HG02610 (cell line): ENCODE measurements around the gene CYB561.
A peak's percentile ranks its signal among the peaks of the same experiment; 100 is the strongest.

ENCODE experiments used
- ATAC-seq: cut with Tn5 transposase; IDR thresholded peaks from one replicate; pipeline ENCODE4 v1.9.1; 2021; ENCODE audit warnings: mild to moderate bottlenecking, moderate library complexity; ENCODE audit not compliant: unreplicated experiment

The CYB561 gene

DNA sequence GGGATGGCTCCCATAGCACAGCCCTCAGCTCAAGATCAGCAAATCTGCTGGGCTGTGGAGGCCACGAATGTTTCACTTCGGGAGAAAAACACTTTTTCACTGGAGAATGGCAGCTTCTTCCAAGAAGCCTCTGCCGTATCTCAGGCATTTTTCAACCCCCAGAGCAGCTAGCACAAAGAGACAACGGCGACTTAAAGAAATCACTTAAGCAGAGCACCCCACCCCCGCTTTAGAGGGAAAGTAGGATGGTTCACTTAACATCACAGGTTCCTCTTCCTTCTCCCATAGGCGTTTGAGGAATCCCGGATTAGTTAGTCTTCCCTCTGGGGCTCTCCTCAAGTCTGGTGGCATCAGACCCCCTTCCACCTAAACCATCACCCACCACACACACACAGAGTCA lies 27.6 kb downstream of the CYB561 start:
- ATAC-seq: no peak

DNA sequence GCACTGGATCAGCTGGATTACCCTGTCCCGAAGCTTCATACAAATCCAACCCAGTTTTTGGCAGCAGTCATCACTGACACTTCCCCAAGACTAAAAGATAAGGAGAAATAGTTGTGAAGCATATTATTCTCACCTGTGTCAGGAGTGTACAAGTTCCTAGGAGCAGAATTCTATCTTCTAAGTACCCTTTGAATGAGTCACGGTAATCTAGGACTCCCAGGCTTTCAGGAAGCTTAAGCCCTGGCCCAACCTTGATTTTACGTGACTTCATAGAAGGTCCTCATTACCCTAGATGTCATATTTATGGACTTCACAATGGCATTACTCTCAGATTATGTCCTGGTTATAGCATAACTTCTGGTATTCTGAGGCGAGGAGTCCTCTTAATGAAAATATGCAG lies 31.9 kb downstream of the CYB561 start:
- no peak for ATAC-seq

GRCh38 chr17:63413128-63413527 lies 33.0 kb downstream of the CYB561 start:
- ATAC-seq: no peak

DNA sequence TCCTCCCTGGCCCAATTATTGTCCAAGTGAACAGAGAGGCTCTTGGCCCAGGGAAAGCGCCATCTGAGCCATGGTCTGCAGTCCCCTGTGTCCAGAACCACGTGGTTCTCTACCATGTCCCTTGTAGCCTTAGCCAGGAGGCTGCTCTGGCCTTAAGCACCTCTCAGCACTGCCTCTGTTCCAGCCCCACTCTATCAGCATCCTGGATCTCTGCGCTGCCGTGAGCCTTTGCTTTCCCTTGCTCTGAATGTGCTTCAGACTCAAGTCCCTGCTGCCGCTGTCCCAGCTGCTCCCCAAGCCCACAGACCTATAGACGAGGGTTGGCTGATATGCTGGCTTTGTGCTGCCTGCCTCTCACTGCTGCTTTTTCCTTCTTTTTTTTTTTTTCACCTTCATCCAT lies 33.9 kb downstream of the CYB561 start:
- ATAC-seq: no peak

DNA sequence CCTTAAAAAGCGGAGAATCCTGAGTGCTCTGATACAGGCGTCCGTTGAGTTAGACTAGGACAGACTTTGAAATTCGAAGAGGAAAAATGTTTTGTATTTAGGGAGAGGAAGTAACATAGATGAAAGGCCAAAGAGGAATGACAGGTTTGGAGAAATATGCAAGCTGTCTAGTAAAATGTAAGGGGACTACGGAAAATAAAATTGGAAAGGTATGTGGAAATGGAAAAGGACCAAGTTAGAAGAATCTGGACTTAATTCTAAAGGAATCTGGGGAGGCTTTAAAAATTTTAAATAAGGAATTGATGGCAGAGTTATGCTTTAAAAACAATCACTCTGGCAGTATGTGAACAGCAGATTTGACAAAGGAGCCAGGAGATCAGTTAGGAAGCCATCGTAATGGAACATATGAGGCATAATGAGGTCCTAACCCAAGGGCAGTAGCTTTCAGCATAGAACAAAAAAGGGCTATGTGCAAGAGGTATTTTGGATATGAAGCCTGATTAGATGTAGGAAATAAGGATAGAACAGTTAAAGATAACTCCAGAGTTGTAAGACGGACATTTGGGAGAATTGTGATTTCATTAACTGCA lies 38.3 kb downstream of the CYB561 start:
- no peak for ATAC-seq

GRCh38 chr17:63406689-63407330 lies 39.3 kb downstream of the CYB561 start:
- ATAC-seq: peak; percentile 58

DNA sequence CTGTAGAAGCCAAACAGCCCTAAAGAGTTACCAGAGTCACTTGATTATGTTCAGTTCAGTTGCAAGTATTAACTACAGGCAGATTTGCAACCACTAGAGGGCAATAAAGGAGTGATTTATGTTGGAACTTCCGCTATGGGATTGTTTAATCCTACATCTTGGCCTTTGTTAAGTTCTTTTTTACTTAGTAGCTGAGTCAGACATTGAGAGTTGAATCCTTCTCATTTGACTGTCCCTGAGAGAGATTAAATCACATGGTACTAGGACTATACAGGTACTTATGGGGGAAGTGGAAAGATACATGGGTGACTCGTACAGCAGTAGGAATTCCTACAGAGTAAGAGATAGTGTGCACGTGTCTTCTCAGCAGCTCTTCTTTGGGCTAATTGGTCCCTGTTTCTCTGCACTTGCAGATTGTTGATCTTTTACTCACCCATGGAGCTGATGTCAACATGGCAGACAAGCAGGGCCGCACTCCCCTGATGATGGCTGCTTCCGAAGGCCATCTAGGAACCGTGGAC lies 40.3 kb downstream of the CYB561 start:
- ATAC-seq: no peak

- no peak for ATAC-seq
These were observed 41.1 kb downstream of the CYB561 start for GRCh38 chr17:63405020-63405419.

DNA sequence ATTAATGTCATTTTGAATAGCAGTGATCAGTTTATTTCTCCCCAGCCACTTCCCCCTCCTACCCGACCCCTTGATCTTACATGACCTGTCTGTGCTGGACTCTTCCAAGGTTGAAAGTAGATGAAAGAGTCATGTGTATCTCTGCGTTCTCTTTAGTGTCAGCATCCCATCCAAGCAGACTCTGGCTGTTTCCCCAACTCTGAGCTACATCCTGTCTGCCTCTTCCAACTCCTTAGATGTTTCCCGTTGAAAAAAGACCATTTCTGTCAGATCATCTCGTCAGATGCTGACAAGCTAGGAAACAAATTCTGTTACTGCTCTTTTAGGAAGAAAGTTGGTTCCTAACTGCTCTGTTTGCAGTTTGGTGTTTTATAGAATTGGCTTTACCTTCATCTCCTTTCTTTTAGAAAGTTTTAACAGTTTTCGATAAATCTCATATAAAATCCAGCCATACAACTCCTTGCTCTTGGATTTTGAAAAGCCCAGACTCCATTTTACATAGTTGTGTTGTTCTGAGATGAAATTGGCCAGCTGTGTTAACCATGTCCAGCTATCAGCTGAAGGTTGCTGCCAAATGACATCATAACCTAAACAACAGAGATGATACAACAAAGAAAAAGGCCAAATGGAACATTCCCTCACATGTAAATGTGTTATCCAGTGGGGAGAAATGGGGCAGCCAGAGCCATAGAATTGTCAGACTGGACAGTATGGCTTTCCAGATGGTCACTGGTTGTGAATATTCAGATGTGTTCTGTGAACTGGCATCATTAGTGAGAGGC lies 43.5 kb downstream of the CYB561 start:
- no peak for ATAC-seq

DNA sequence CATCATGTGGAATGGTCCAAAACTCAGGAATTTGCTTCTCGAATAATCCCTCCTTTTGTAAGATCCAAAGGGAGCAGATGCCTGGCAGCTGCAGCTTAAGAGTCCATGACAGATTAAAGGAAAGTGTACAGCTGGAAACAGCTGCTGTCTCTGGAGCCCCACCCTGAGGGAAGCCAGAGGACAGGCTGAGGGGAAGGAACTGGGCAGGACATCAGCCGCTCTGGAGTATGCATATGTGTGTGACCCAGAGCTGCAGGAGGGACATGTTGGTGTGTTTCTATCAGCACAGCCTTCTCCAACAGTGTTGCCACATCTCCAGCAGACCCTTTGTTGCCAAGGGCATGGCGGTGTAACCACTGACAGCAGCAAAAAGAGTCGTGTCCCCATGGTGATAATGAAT lies 46.2 kb downstream of the CYB561 start:
- ATAC-seq: no peak

DNA sequence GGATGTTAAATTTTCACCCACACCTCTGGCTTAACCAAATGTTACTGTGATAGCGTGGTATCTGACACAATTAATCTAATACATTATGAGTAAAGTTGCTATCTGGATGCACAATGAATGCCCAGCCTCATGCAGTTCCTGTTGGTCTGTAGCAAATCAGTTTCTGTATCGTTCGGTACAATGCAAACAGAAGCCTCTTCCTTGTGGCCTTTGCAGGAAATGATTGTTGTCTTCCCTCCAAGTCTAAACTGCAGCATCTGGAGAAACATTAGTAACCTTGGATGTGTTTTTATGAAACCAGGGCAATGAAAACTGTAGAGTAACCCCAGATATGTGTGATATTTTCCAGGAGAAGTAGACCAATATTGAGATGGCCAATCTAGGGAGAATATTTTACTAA lies 46.8 kb downstream of the CYB561 start:
- no peak for ATAC-seq

- ATAC-seq: no peak
These were observed 47.4 kb downstream of the CYB561 start for GRCh38 chr17:63398680-63399079.

- no peak for ATAC-seq
These were observed 50.9 kb downstream of the CYB561 start for GRCh38 chr17:63395075-63395805.

DNA sequence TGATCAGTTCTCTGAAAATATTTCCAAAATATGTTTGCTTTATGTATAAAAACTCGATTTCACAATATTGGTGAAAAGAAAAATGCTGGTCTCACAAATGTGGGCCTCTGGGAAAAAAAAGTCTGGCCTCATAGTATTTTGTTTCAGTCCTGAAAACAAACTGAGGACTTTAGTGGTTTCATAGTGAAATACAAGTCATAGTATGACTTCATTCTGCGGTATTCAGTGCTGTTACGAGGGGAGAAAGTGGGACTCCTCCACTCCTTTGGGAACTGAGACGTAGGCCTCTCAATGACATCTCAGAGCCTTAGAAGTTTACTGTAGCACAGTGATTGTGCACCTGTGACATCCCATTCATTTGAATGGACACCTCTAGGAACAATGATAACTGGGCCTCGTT lies 56.0 kb downstream of the CYB561 start:
- no peak for ATAC-seq

GRCh38 chr17:63387656-63388340 lies 58.3 kb downstream of the CYB561 start:
- no peak for ATAC-seq

GRCh38 chr17:63382826-63383225 lies 63.3 kb downstream of the CYB561 start:
- no peak for ATAC-seq
